IPS-NIHi7 (cell line): ENCODE measurements around the gene KCNQ1.

ENCODE experiments used
- DNase-seq: peaks from one replicate; pipeline ENCODE4 v3.0.0; 2012; ENCODE audit warnings: mixed read lengths; ENCODE audit errors: extremely low spot score

The KCNQ1 gene

GRCh38 chr11:2549876-2550605, 105.2 kb downstream of the KCNQ1 start:
- no peak for DNase-seq

GRCh38 chr11:2550606-2550970, 105.8 kb downstream of the KCNQ1 start:
- no peak for DNase-seq

- no peak for DNase-seq
Measured at GRCh38 chr11:2551131-2551530, 106.3 kb downstream of the KCNQ1 start.

- no peak for DNase-seq
Measured at GRCh38 chr11:2552210-2552609, 107.4 kb downstream of the KCNQ1 start.

- DNase-seq, result no peak
Measured at GRCh38 chr11:2553198-2553597, 108.4 kb downstream of the KCNQ1 start.

- no peak for DNase-seq
Measured at GRCh38 chr11:2553886-2554285, 109.1 kb downstream of the KCNQ1 start.

- no peak for DNase-seq
Measured at GRCh38 chr11:2554338-2555207, 109.8 kb downstream of the KCNQ1 start.

GRCh38 chr11:2555336-2555735, 110.5 kb downstream of the KCNQ1 start:
- DNase-seq, result no peak

- no peak for DNase-seq
Measured at GRCh38 chr11:2555891-2556290, 111.1 kb downstream of the KCNQ1 start.

GRCh38 chr11:2557381-2557780, 112.6 kb downstream of the KCNQ1 start:
- DNase-seq, result no peak

- DNase-seq, result no peak
Measured at GRCh38 chr11:2558397-2558796, 113.6 kb downstream of the KCNQ1 start.

- DNase-seq, result no peak
Measured at GRCh38 chr11:2558861-2559526, 114.2 kb downstream of the KCNQ1 start.

- no peak for DNase-seq
Measured at GRCh38 chr11:2559527-2560311, 114.9 kb downstream of the KCNQ1 start.

GRCh38 chr11:2561696-2562581, 117.1 kb downstream of the KCNQ1 start:
- no peak for DNase-seq

GRCh38 chr11:2562890-2563212, 118.0 kb downstream of the KCNQ1 start:
- DNase-seq, result no peak

GRCh38 chr11:2563213-2564007, 118.6 kb downstream of the KCNQ1 start:
- DNase-seq, result no peak

- DNase-seq, result no peak
Measured at GRCh38 chr11:2564008-2564530, 119.3 kb downstream of the KCNQ1 start.

- no peak for DNase-seq
Measured at GRCh38 chr11:2564588-2565425, 120.0 kb downstream of the KCNQ1 start.
